ENCODE measurements around the gene KIAA1958.

GRCh38 chr9:112540800-112541199 is 54.2 kb downstream of the KIAA1958 start:
- TF ChIP-seq POLR2AphosphoS5 (IDR thresholded peaks at IDR 0.05) (no peak), POLR2A (IDR thresholded peaks at IDR 0.05) (no peak)
- TF ChIP-seq, protein P1, sequence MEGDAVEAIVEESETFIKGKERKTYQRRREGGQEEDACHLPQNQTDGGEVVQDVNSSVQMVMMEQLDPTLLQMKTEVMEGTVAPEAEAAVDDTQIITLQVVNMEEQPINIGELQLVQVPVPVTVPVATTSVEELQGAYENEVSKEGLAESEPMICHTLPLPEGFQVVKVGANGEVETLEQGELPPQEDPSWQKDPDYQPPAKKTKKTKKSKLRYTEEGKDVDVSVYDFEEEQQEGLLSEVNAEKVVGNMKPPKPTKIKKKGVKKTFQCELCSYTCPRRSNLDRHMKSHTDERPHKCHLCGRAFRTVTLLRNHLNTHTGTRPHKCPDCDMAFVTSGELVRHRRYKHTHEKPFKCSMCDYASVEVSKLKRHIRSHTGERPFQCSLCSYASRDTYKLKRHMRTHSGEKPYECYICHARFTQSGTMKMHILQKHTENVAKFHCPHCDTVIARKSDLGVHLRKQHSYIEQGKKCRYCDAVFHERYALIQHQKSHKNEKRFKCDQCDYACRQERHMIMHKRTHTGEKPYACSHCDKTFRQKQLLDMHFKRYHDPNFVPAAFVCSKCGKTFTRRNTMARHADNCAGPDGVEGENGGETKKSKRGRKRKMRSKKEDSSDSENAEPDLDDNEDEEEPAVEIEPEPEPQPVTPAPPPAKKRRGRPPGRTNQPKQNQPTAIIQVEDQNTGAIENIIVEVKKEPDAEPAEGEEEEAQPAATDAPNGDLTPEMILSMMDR (IDR thresholded peaks at IDR 0.05), result no peak
